HG02571 (cell line): ENCODE results near the gene ACCSL.

Experiments used
- ATAC-seq: cut with Tn5 transposase; IDR thresholded peaks from one replicate; pipeline ENCODE4 v1.9.1; 2021; ENCODE audit warnings: mild to moderate bottlenecking, moderate library complexity; ENCODE audit not compliant: unreplicated experiment

ACCSL gene

GRCh38 chr11:44047931-44048431, at the start of gene ACCSL:
Gene ACCSL, plus strand, starts transcription at chr11:44047981. Its CDS starts 56 bp downstream, at chr11:44048037.
- no peak for ATAC-seq

GRCh38 chr11:43998308-43998707, 49.5 kb upstream of the ACCSL start:
- ATAC-seq, result no peak

GRCh38 chr11:44000731-44001130, 47.0 kb upstream of the ACCSL start:
- ATAC-seq, result no peak

GRCh38 chr11:44002191-44003093, 45.3 kb upstream of the ACCSL start:
- no peak for ATAC-seq

GRCh38 chr11:44003736-44004451, 43.9 kb upstream of the ACCSL start:
- ATAC-seq, result no peak

- ATAC-seq, result no peak
Observed at GRCh38 chr11:44004452-44005062, 43.2 kb upstream of the ACCSL start.

GRCh38 chr11:44005063-44005701, 42.6 kb upstream of the ACCSL start:
- no peak for ATAC-seq

GRCh38 chr11:44005956-44006355, 41.8 kb upstream of the ACCSL start:
- ATAC-seq, result no peak

GRCh38 chr11:44006917-44007361, 40.8 kb upstream of the ACCSL start:
- ATAC-seq, result no peak

- no peak for ATAC-seq
Observed at GRCh38 chr11:44007481-44008087, 40.2 kb upstream of the ACCSL start.

GRCh38 chr11:44008088-44008501, 39.7 kb upstream of the ACCSL start:
- no peak for ATAC-seq

- no peak for ATAC-seq
Observed at GRCh38 chr11:44008698-44009097, 39.1 kb upstream of the ACCSL start.

GRCh38 chr11:44010789-44011251, 37.0 kb upstream of the ACCSL start:
- ATAC-seq, result no peak

GRCh38 chr11:44011797-44012196, 36.0 kb upstream of the ACCSL start:
- ATAC-seq, result no peak

- no peak for ATAC-seq
Observed at GRCh38 chr11:44014968-44015623, 32.7 kb upstream of the ACCSL start.

GRCh38 chr11:44015624-44016007, 32.2 kb upstream of the ACCSL start:
- no peak for ATAC-seq

- ATAC-seq, result no peak
Observed at GRCh38 chr11:44016131-44016530, 31.6 kb upstream of the ACCSL start.

- no peak for ATAC-seq
Observed at GRCh38 chr11:44016546-44017442, 31.0 kb upstream of the ACCSL start.
